SK-N-SH (cell line): ENCODE results near the gene KLHDC8A.

Experiments used
- CTCF ChIP-seq: fragments of 200-600 bp; sonication (generic); IDR thresholded peaks from 2 replicates; pipeline ENCODE4 v1.6.1; 2017; ENCODE audit warnings: antibody characterized with exemption, mild to moderate bottlenecking, moderate library complexity
- NRF1 ChIP-seq: IDR thresholded peaks from 2 replicates; pipeline ENCODE4 v1.6.1; 2012; ENCODE audit warnings: low read depth, mild to moderate bottlenecking, low read length

- TF ChIP-seq CTCF (no peak), NRF1 (no peak)
Measured at GRCh38 chr1:205313563-205314308, 43.0 kb downstream of the KLHDC8A start.
